Raji (cell line): ENCODE data around the gene TSC22D3.
A peak's percentile ranks its signal among the peaks of the same experiment; 100 is the strongest.

Experiments
- POLR2A ChIP-seq: IDR thresholded peaks from 2 replicates; pipeline ENCODE4 v1.6.1; 2011; ENCODE audit warnings: low read depth, low read length, control low read depth; ENCODE audit not compliant: insufficient read depth

Gene TSC22D3

GRCh38 chrX:107725761-107726555, 49.6 kb downstream of the TSC22D3 start:
- no peak for TF ChIP-seq POLR2A

- no peak for TF ChIP-seq POLR2A
These were observed 50.9 kb downstream of the TSC22D3 start for GRCh38 chrX:107724653-107725052.

GRCh38 chrX:107723511-107723910, 52.1 kb downstream of the TSC22D3 start:
- no peak for TF ChIP-seq POLR2A

GRCh38 chrX:107721966-107722707, 53.5 kb downstream of the TSC22D3 start:
- TF ChIP-seq POLR2A, result no peak

GRCh38 chrX:107721318-107721717, 54.3 kb downstream of the TSC22D3 start:
- TF ChIP-seq POLR2A, result no peak

- TF ChIP-seq POLR2A, result no peak
These were observed 57.4 kb downstream of the TSC22D3 start for GRCh38 chrX:107718156-107718621.

GRCh38 chrX:107716816-107717700, 58.5 kb downstream of the TSC22D3 start:
- TF ChIP-seq POLR2A, result peak; percentile 99

GRCh38 chrX:107716118-107716684, 59.4 kb downstream of the TSC22D3 start:
- no peak for TF ChIP-seq POLR2A

GRCh38 chrX:107715331-107716117, 60.1 kb downstream of the TSC22D3 start:
- no peak for TF ChIP-seq POLR2A

- no peak for TF ChIP-seq POLR2A
These were observed 61.2 kb downstream of the TSC22D3 start for GRCh38 chrX:107714206-107714891.

GRCh38 chrX:107713543-107714205, 61.9 kb downstream of the TSC22D3 start:
- TF ChIP-seq POLR2A, result no peak

- no peak; the same call in 1 of the 2 replicates for TF ChIP-seq POLR2A
These were observed 62.4 kb downstream of the TSC22D3 start for GRCh38 chrX:107713203-107713542.
